ENCODE measurements around the gene PERM1.
A peak's percentile ranks its signal among the peaks of the same experiment; 100 is the strongest.

The PERM1 gene

DNA sequence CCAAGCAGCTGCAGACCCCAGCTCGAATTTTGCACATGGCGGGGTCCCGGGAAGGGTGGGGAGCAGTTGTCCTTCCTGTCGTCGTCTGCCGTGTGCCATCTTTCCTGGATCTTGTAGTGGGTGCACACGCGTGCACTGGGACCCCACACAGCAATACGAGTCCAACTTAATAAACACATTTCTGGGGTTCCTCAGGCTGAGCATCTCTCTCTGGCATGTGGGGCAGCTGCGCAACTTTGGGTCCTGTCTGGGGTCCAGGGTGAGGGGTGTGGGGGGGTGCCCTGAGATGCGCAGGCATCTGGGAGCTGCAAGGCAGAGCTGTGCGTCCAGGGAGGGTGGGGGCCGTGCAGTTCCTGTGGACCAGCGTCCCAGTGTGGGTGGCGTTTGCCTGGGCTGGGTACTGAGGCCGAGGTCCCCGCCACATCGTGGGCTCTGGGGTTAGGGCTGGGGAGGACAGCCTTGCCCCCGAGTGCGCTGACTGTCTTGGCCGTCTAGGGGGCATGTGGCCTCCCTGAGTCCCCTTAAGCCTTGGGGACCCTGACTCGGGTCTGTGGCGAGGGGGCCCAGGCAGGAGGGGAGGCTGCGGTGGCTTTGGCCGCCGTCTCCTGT, 16.3 kb downstream of the PERM1 start:
- DNase-seq (ENCODE audit: low read depth) = no peak

DNA sequence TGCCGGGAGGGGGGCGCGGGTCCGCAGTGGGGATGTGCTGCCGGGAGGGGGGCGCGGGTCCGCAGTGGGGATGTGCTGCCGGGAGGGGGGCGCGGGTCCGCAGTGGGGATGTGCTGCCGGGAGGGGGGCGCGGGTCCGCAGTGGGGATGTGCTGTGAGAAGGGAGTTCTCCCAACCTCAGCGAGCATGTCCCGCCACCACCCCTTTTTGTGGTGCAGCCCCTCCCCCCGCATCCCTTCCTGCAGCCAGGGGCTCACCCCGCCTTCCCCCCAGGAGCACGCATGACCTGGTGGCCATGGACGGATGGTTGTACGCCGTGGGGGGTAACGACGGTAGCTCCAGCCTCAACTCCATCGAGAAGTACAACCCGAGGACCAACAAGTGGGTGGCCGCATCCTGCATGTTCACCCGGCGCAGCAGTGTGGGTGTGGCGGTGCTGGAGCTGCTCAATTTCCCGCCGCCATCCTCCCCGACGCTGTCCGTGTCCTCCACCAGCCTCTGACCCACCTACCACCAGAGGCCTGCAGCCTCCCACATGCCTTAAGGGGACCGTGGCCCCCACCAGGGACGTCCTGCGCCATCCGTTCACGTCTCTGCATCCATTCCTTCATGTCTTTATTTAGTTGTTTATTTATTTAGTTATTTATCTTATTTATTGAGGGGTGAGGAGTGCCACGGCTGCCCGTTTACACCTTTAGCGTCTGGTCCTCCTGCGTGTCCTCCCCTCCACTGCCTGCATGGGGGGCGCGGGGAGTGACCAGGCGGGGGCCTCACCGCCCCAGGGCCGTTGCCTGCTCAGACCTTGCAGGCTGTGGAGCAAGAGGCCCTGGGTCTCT, 17.0 kb downstream of the PERM1 start:
- DNase-seq (ENCODE audit: low read depth) = no peak

DNA sequence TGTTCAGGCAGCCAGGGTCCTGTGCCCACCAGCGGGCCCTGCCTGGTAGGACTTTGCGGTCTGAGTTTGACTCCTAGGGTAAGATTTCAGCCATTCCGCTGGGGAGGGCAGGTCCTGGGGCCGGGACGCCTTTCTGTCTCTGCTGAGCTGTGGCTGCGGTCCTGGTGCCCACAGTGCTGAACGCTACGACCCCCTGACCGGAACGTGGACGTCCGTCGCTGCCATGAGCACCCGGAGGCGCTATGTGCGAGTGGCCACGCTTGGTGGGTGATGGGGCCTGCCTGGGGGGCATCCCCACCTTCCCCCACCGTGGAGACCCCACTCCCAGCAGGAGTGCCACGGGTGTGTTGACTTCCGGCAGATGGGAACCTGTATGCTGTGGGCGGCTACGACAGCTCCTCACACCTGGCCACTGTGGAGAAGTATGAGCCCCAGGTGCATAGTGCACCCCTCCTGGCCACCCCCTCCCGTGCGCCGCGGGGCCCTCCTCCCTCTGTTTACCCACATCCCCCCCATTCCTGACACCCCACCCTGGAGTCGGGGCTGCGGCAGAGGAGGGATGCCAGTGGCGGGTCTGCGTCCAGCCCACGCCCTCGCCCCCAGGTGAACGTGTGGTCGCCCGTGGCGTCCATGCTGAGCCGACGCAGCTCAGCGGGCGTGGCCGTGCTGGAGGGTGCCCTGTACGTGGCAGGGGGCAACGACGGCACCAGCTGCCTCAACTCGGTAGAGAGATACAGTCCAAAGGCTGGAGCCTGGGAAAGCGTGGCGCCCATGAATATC, 18.0 kb downstream of the PERM1 start:
- DNase-seq (ENCODE audit: low read depth) = no peak

DNA sequence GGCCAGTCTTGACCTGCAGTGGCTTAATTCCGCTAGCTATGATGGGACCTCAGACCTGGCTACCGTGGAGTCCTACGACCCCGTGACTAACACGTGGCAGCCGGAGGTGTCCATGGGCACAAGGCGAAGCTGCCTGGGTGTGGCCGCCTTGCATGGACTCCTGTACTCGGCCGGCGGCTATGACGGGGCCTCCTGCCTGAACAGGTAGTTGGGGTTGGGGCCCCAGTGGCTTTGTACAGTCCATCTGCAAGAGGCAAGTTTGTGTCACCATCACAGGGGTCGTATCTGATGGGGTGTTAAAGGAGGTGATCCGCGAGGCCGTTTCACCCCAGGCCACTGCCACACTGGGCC, 18.6 kb downstream of the PERM1 start:
- no peak for DNase-seq (ENCODE audit: low read depth)

DNA sequence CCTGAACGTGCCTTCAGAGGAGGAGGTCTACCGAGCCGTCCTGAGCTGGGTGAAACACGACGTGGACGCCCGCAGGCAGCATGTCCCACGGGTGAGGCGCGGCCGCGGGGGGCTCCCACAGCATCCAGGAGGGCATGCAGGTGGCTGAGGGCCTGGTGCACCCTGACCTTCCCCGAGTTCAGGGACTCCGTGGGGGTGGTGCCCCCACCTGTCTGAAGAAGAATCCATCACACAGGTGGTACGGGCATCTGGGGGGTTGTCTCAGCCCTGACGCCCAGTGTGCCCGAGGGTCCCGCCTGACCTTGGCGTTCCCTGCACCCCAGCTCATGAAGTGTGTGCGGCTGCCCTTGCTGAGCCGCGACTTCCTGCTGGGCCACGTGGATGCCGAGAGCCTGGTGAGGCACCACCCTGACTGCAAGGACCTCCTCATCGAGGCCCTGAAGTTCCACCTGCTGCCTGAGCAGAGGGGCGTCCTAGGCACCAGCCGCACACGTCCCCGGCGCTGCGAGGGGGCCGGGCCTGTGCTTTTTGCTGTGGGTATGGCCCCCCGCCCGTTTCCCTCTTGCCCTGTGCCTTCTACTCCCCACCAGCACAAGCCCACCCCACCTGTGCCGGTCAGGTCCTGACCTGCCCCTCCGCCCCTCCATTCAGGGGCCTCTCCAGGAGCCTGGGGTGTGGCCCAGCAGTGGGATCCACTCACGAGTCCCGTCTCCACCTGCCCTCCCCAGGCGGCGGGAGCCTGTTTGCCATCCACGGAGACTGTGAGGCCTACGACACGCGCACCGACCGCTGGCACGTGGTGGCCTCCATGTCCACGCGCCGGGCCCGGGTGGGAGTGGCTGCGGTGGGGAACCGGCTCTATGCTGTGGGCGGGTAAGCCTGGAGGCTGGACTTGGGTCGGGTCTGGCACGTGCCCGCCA, 19.3 kb downstream of the PERM1 start:
- no peak for DNase-seq (ENCODE audit: low read depth)

DNA sequence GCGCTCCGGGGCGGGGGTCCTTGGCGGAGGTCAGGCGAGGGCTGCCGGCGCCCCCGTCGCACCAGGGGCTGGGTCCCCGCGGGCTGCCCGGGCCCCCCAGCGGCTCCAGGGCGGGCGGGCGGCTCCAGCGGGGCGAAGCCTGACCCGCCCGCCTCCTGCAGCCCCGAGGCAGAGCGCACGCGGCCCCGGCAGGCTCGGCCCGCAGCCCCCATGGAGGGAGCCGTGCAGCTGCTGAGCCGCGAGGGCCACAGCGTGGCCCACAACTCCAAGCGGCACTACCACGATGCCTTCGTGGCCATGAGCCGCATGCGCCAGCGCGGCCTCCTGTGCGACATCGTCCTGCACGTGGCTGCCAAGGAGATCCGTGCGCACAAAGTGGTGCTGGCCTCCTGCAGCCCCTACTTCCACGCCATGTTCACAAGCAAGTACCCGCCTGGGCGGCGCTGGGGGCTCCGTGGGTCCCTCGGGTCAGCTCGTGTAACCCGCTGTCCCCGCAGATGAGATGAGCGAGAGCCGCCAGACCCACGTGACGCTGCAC, 20.7 kb downstream of the PERM1 start:
- DNase-seq (ENCODE audit: low read depth) = no peak

DNA sequence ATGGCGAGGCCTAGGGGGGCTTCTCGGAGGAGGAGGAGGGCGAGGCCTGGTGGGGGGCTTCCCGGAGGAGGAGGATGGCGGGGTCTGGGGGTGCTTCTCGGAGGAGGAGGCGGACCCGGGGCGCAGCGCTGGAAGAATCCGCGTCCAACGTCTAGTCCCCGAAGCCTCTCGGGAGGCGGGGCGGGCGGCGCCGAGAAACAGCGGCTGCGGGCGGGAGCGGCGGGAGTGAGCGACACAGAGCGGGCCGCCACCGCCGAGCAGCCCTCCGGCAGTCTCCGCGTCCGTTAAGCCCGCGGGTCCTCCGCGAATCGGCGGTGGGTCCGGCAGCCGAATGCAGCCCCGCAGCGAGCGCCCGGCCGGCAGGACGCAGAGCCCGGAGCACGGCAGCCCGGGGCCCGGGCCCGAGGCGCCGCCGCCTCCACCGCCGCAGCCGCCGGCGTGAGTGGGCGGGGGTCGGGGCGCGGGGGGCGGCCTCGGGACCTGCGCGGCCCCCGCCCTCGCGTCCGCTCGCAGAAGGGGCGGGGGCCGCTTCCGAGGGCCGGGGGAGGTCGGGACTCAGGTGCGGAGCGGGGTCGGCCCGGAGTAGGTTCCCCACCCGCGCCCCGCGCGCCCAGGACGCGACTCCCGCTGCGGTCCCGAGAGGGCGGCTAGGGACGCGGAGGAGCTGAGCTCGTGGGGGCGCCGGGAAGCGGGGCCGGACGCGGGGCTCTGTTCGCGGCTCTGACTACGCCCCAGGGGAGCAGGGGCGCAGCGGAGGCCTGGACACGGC, 21.3 kb downstream of the PERM1 start, which contains the start of gene KLHL17:
TSS of gene KLHL17 (plus strand) at position 222 of the 769 bp plus-strand sequence. CDS start at position 332, 110 bp downstream.
- DNase-seq (ENCODE audit: low read depth) = no peak

DNA sequence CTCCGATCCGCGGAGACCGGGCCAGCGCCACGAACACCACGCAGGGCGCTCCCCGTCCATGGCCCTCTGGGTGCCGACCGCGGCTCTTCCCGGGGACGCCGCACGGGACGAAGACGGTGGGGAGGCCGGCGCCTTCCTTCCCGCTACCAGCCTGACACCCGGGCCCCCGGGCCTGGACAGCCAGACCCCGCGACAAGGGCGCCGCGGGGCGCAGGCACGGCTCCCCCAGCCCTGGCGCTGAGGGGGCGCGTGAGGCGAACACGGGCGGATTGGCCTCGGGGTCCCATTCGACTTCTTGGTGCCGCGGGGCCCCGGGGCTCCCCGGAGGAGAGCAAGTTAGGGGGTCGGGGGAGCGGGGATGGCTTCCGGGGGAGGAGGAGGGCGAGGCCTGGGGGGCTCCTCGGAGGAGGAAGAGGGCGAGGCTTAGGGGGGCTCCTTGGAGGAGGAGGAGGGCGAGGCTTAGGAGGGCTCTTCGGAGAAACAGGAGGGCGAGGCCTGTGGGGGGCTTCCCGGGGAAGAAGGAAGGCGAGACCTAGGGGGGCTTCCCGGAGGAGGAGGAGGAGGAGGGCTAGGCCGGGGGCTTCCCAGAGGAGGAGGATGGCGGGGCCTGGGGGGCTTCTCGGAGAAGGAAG, 22.0 kb downstream of the PERM1 start:
- DNase-seq (ENCODE audit: low read depth) = no peak

DNA sequence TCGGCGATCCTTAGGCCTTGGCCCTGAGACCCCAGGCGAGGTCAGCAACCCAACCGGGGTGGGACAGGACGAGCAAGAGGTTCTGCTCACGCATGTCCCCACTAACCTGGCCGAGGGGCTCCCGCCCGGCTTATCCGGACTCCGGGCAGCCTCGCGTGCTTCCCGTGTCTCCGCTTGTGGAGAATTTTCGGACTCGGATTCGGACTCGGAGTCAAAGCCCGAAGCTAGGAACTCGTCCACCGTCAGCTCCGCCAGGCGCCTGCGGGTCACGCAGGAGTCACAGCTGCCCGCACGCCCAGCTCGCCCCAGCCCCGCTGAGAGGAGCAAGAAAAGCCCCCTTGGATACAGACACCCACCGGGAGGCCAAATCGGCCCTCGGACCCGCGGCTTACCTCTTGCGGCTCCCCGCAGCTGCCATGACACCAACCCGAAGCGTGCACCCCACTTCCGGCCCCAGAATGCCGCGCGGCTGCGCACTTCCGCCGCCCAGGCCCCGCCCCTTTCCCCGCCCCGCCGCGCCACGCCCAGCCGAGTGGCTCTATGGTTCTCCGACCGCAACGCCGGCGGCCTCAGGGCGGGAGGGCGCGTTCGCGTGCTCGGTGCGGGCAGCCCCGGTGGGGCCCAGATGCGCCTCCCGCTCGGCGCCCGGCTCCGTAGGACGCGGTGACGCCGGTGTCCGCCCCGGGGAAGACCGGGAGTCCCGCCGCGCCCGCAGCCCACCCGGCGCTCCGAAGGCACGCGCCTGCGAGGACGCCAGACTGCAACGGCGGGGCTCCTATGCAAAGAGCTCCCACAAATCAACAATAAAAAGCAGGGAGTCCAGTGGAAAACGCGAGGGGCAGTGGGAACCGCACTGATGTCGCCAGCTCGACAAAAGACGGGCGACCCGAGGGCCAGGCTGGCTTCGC, 22.8 kb downstream of the PERM1 start, which contains the start of gene NOC2L:
TSS of gene NOC2L (minus strand) at position 434 of the 908 bp plus-strand sequence. CDS start at position 418, 16 bp downstream.
- peak; percentile 71 for DNase-seq (ENCODE audit: low read depth)

DNA sequence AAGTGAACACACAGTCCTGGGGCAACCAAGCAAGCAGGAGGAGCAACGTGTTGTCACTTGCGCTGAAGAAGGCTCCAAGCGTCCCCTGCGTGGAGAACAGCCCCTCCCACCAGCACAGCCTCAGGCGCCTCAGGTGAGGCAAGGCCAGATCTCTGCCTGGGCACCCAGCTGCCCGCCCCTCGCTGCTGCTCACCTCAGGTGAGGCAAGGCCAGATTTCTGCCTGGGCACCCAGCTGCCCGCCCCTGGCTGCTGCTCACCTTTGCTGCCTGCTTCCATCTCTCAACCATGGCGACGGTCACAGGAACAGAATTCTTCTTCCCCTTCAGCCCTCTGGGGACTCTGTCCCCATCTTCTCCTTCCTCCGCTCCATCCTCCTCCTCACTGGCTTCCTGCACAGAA, 25.3 kb downstream of the PERM1 start:
- no peak for DNase-seq (ENCODE audit: low read depth)

DNA sequence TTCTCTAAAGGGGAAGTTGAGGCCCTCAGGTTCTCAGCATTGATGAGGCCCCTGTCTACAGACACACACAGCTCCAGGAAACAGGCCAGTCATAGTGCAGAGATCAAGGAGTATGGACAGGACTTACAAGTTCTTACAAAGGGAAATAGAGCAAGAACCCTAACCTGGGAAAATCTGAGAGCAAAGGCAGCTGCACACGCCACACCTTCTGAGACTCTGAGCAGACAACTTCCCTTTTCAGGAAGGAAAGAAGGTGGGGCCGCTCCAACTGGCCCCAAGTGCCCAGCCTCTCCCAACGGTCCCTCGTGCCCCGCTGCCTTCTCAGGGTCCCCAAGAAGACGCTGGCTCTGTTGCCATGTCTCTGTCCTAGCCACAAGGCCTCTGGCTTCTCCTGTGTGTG, 26.4 kb downstream of the PERM1 start:
- DNase-seq (ENCODE audit: low read depth) = no peak

DNA sequence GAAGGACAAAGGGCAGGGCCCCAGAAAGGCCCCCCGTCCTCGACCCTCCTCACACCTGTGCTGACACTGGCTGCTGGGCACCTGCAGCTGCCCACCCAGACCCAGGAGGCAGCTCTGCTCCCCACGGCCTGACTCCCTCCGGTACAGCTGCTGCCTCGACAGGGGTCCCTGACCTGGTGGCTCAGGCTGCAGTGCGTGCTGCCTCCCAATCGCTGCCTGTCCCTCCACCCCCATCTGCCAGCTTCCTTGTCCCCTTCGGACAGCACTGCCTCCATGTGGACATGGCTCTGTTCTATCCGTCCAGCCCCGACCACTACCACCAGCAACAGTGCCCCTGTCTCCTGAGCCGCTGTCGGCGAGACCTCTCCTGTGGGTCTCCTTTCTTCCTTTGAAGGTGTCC, 27.0 kb downstream of the PERM1 start:
- DNase-seq (ENCODE audit: low read depth) = no peak

DNA sequence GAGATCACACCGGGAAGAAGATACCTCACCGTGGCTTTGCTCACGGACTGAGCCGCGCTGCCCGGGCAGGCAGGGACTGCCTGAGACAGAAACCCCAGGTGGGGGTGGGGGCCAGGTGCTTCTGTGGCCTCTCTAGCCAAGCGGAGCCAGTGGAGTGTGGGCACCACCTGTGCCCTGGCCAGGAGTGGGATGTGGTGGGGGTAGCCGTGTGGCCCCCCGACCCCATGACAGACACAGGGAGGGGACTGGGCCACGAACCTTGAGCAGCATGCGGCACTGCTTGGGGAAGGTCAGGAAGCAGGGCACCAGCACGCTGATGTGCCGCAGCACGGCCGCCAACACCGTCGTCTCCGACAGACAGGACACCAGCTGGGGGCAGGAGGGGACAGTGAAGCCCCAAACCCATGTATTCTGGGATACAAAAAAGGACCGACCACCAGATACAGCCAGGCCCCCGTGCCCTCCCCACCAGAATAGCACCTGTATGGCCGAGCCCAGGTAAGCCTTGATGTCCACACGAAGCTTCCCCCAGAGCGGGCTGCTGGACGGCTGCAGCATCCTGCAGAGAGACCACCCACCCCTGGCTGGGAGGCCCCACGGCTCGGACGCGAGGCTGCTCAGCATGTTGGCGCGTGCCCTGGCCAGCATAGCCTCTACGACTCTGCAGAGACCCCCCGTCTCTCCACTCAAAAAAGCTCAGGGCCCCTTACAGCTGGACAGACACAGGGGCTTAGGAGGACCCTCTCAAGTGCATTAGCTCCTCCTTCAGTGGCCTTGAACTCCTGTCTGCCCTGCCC, 28.2 kb downstream of the PERM1 start:
- no peak for DNase-seq (ENCODE audit: low read depth)

DNA sequence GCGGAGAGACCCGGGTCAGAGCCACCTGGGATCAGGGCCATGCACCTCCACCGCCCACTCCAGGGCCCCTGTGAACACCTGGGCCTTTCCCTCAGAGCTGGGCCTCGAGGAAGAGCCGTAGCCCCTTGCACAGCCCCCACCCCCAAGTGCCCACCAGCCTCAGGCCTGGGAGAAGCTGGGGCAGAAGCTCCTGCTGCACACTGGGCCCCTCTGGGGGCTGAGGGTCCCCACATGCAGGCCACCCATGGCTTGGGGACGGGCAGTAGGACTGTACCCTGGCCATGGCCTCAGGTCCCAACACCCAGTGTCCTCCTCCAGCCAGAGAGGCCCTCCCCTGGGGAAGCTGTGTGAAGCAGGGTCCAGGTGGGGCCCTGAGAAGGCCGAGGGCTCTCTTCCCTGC, 29.3 kb downstream of the PERM1 start:
- DNase-seq (ENCODE audit: low read depth) = no peak

DNA sequence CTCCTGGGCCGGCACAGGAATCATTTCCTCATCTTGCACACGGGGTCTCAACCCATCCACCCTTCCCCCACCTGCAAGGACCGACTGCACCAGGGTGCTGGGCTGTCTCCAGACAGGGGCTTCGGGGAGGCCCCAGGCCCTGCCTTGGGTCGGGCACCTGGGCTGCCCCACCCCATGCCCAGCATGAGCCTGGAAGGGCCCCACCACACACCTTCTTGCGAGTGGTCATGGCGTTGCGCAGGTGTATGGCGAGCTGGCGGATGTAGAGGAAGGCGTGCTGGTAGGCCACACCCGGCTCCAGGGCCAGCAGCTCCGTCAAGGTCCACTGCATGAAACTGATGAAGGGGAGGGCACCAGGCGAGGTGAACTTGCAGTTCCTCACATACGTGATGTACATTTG, 29.7 kb downstream of the PERM1 start:
- DNase-seq (ENCODE audit: low read depth) = no peak

DNA sequence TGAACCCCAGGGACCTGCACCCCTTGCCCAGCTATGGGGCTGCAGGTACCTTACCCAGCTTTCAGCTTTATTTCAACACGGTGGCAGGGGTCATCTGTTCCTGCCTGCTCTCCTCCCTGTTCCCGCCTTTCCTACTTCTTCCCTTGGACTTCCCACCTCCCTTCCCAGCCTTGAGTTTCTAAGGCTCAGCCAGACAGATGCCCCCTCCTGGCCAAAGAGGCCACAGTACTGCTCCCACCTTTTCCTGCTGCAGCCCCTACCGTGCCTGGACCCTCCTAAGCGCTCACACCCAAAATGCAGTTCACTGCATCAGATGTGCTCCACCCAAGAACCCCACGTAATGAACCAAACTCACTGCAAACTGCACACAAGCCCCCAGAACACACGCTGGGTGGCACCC, 30.5 kb downstream of the PERM1 start:
- DNase-seq (ENCODE audit: low read depth) = no peak

DNA sequence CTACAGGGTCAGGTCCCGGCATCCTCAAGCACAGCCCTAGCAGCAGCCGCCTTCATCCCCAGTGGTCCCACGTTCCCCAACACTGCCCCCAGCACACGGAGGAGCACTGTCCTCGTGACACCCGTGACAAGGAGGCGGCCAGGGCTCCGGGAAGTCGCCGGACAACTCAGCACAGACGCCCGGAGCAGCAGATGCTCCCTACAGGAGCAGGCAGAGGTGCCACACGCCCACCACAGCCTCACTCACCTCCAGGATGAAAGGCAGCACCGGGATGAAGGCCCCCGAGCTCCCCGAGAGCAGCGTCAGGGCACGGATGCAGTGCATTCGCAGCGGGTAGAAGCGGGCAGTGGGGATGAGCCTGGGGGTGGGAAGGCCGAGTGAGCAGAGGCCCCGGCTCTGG, 31.0 kb downstream of the PERM1 start:
- no peak for DNase-seq (ENCODE audit: low read depth)

DNA sequence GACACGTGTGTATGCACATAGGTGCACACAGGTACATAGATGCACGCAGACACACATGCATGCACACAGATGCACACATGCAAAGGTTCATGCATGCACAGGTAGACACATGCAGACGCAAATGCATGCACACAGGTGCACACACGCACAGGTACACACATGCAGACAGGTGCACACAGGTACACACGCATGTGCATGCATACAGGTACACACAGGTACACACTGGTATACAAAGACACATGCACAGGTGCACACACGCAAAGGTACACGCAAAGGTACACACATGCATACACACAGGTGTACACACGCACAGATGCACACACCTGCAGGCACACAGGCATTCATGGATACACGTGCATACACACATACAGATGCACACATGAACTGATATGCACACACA, 31.6 kb downstream of the PERM1 start:
- no peak for DNase-seq (ENCODE audit: low read depth)
